WTC11 (cell line): ENCODE data around the gene LARGE1. TPM values are rescaled to one million over a fixed set of nuclear protein-coding genes. Genes with fewer than 3 reads are reported as not detected.

Source experiments
- ATAC-seq: fragments of 200-7000 bp; cut with Tn5 transposase; 2 replicates; pipeline ENCODE4 v1.10.0; 2021; ENCODE audit warnings: mild to moderate bottlenecking, moderate library complexity
- CTCF ChIA-PET: fragments of 300-600 bp; sonication (Branson Sonifier 250); formaldehyde crosslinking; loops from one replicate; lab custom pipeline; 2021; ENCODE audit warnings: antibody characterized with exemption; lab: Charles Lee
- POLR2A ChIA-PET: fragments of 350-600 bp; sonication (Branson Sonifier 250); formaldehyde crosslinking; loops from one replicate; lab custom pipeline; 2021; ENCODE audit warnings: antibody characterized with exemption; lab: Charles Lee
- DNase-seq: peaks from one replicate; pipeline ENCODE4 v3.0.0; 2021; ENCODE audit warnings: low spot score
- H3K27ac Mint-ChIP-seq: 2 replicates; pipeline ENCODE4 v1.8.0; 2021; ENCODE audit warnings: mixed read lengths
- H3K27me3 Mint-ChIP-seq: 2 replicates; pipeline ENCODE4 v1.8.0; 2021; ENCODE audit warnings: low read depth, mild to moderate bottlenecking, moderate library complexity, mixed read lengths
- H3K36me3 Mint-ChIP-seq: 2 replicates; pipeline ENCODE4 v1.8.0; 2021; ENCODE audit warnings: mixed read lengths
- H3K4me1 Mint-ChIP-seq: 2 replicates; pipeline ENCODE4 v1.8.0; 2022; ENCODE audit warnings: mixed read lengths
- H3K4me3 Mint-ChIP-seq: 2 replicates; pipeline ENCODE4 v1.8.0; 2021; ENCODE audit warnings: mild to moderate bottlenecking, moderate library complexity, mixed read lengths
- H3K9me3 Mint-ChIP-seq: 2 replicates; pipeline ENCODE4 v1.8.0; 2021; ENCODE audit warnings: mixed read lengths
- FOXP1 ChIP-seq: sonication (generic); formaldehyde crosslinking; IDR thresholded peaks from 2 replicates; pipeline ENCODE4 v1.8.0; 2022; ENCODE audit warnings: missing genetic modification reagents, mild to moderate bottlenecking, moderate library complexity, borderline replicate concordance
- FOXP4 ChIP-seq: sonication (generic); formaldehyde crosslinking; IDR thresholded peaks from 2 replicates; pipeline ENCODE4 v1.8.0; 2022; ENCODE audit warnings: mild to moderate bottlenecking, missing genetic modification reagents
- GABPB1 ChIP-seq: sonication (generic); formaldehyde crosslinking; IDR thresholded peaks from 2 replicates; pipeline ENCODE4 v1.8.1; 2023; ENCODE audit warnings: mild to moderate bottlenecking, missing genetic modification reagents
- HMGA2 ChIP-seq: fragments of 250-450 bp; sonication (Bioruptor Pico); IDR thresholded peaks from 2 replicates; pipeline ENCODE4 v1.4.0; 2021; ENCODE audit warnings: mild to moderate bottlenecking, moderate library complexity
- JUN ChIP-seq: sonication (generic); formaldehyde crosslinking; IDR thresholded peaks from 2 replicates; pipeline ENCODE4 v1.8.0; 2023; ENCODE audit warnings: mild to moderate bottlenecking, missing genetic modification reagents
- KAT7 ChIP-seq: sonication (generic); formaldehyde crosslinking; IDR thresholded peaks from 2 replicates; pipeline ENCODE4 v1.8.1; 2023; ENCODE audit warnings: missing genetic modification reagents, mild to moderate bottlenecking, borderline replicate concordance
- NR2C2 ChIP-seq: sonication (generic); formaldehyde crosslinking; IDR thresholded peaks from 2 replicates; pipeline ENCODE4 v1.8.0; 2022; ENCODE audit warnings: mild to moderate bottlenecking, missing genetic modification reagents
- PRRX2 ChIP-seq: fragments of 250-450 bp; sonication (Bioruptor Pico); IDR thresholded peaks from 2 replicates; pipeline ENCODE4 v1.8.0; 2021; ENCODE audit warnings: mild to moderate bottlenecking
- TEAD1 ChIP-seq: sonication (generic); formaldehyde crosslinking; IDR thresholded peaks from 2 replicates; pipeline ENCODE4 v1.8.0; 2022; ENCODE audit warnings: mild to moderate bottlenecking, missing genetic modification reagents
- ZBTB21 ChIP-seq: sonication (generic); formaldehyde crosslinking; IDR thresholded peaks from 2 replicates; pipeline ENCODE4 v1.8.1; 2023; ENCODE audit warnings: mild to moderate bottlenecking, missing genetic modification reagents, borderline replicate concordance
- ZNF281 ChIP-seq: sonication (generic); formaldehyde crosslinking; IDR thresholded peaks from 2 replicates; pipeline ENCODE4 v1.8.0; 2023; ENCODE audit warnings: mild to moderate bottlenecking, missing genetic modification reagents
- ZNF416 ChIP-seq: fragments of 250-450 bp; sonication (Bioruptor Pico); IDR thresholded peaks from 2 replicates; pipeline ENCODE4 v1.9.0; 2021; ENCODE audit warnings: mild to moderate bottlenecking, inconsistent platforms
- ZNF425 ChIP-seq: fragments of 250-450 bp; sonication (Bioruptor Pico); conservative IDR thresholded peaks from 2 replicates; pipeline ENCODE4 v1.9.0; 2021; ENCODE audit warnings: mild to moderate bottlenecking
- total RNA-seq: library from RNA; stranded (reverse); gene quantifications from 3 replicates; pipeline ENCODE4 v1.2.3, GENCODE V29; 2021
- TF ChIP-seq, protein P1 (sequence below): sonication (generic); formaldehyde crosslinking; IDR thresholded peaks from 2 replicates; pipeline ENCODE4 v1.8.1; 2023; ENCODE audit warnings: mild to moderate bottlenecking, missing genetic modification reagents

The LARGE1 gene
- total RNA-seq, 1 experiment from 2014 or later: 72.6 TPM

- no peak for TF ChIP-seq ZNF425 (CRISPR knock-in tag)
Observed at GRCh38 chr22:33415401-33415800, 504.9 kb downstream of the LARGE1 start (continued).

- H3K36me3 Mint-ChIP-seq: no peaks in the 10 kb centered on the region
- no peaks in the 10 kb centered on the region for H3K9me3 Mint-ChIP-seq
- no peak overlapping the region for H3K27ac Mint-ChIP-seq
- H3K4me1 Mint-ChIP-seq: peaks cover 10% of the 10 kb centered on the region
- H3K27me3 Mint-ChIP-seq: no peaks in the 10 kb centered on the region
- ChIA-PET CTCF (interaction anchor here (0.7 kb wide), 1 partner anchor 59 kb away, joined by 5 read pairs; no protein-coding TSS in a partner anchor), POLR2A (interaction anchor here (0.6 kb wide), 1 partner anchor 1749 kb away, joined by 3 read pairs; no protein-coding TSS in a partner anchor)
- peak; percentile 86 for ATAC-seq
- no peak overlapping the region for H3K4me3 Mint-ChIP-seq
- DNase-seq: no peak
- TF ChIP-seq TEAD1 (CRISPR knock-in tag) (no peak), HMGA2 (CRISPR knock-in tag) (no peak), ZBTB21 (CRISPR knock-in tag) (no peak), FOXP1 (CRISPR knock-in tag) (no peak), ZNF281 (no peak), PRRX2 (CRISPR knock-in tag) (no peak), NR2C2 (CRISPR knock-in tag) (no peak), ZNF416 (CRISPR knock-in tag) (no peak), ZNF425 (CRISPR knock-in tag) (no peak), FOXP4 (CRISPR knock-in tag) (no peak), GABPB1 (no peak), KAT7 (CRISPR knock-in tag) (no peak), JUN (CRISPR knock-in tag) (no peak)
- TF ChIP-seq, protein P1, sequence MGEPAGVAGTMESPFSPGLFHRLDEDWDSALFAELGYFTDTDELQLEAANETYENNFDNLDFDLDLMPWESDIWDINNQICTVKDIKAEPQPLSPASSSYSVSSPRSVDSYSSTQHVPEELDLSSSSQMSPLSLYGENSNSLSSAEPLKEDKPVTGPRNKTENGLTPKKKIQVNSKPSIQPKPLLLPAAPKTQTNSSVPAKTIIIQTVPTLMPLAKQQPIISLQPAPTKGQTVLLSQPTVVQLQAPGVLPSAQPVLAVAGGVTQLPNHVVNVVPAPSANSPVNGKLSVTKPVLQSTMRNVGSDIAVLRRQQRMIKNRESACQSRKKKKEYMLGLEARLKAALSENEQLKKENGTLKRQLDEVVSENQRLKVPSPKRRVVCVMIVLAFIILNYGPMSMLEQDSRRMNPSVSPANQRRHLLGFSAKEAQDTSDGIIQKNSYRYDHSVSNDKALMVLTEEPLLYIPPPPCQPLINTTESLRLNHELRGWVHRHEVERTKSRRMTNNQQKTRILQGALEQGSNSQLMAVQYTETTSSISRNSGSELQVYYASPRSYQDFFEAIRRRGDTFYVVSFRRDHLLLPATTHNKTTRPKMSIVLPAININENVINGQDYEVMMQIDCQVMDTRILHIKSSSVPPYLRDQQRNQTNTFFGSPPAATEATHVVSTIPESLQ (CRISPR knock-in tag): no peak
Observed at GRCh38 chr22:33409079-33409478, 511.2 kb downstream of the LARGE1 start.
